HL-60 (cell line): ENCODE results near the gene TAX1BP1.

Experiments
- DNase-seq, 2 experiments: peaks; one replicate each; pipeline ENCODE4 v3.0.0-alpha.2; 2010 to 2020; ENCODE audit warnings: low read depth in 1 of 2, low spot score in 1 of 2
- H3K27ac ChIP-seq: fragments of 250-450 bp; sonication (Bioruptor Pico); replicated peaks from 2 replicates; pipeline ENCODE4 v1.5.1; 2020; ENCODE audit warnings: mild to moderate bottlenecking, moderate library complexity
- H3K27me3 ChIP-seq: fragments of 250-450 bp; sonication (Bioruptor Pico); 2 replicates; pipeline ENCODE4 v1.5.1; 2021; ENCODE audit warnings: mild to moderate bottlenecking, moderate library complexity; ENCODE audit not compliant: insufficient read depth, poor library complexity, severe bottlenecking
- H3K4me3 ChIP-seq: replicated peaks from 2 replicates; pipeline ENCODE4 v1.5.1; 2011; ENCODE audit warnings: mild to moderate bottlenecking, control low read depth, low read length; ENCODE audit not compliant: insufficient read depth
- GABPA ChIP-seq: IDR thresholded peaks from 2 replicates; pipeline ENCODE4 v1.6.1; 2012; ENCODE audit warnings: low read depth
- POLR2AphosphoS5 ChIP-seq: IDR thresholded peaks from 2 replicates; pipeline ENCODE4 v1.6.1; 2012; ENCODE audit warnings: low read depth
- SPI1 ChIP-seq: IDR thresholded peaks from 2 replicates; pipeline ENCODE4 v1.6.1; 2012; ENCODE audit warnings: low read depth, mild to moderate bottlenecking, borderline replicate concordance
- TF ChIP-seq, protein P1 (sequence below): IDR thresholded peaks from one replicate; pipeline ENCODE4 v1.5.1; 2011; ENCODE audit warnings: low read length, control low read depth, inconsistent platforms; ENCODE audit not compliant: insufficient read depth
- TF ChIP-seq, protein P2 (sequence below): IDR thresholded peaks from 2 replicates; pipeline ENCODE4 v1.6.1; 2012; ENCODE audit warnings: low read depth; ENCODE audit not compliant: insufficient replicate concordance

TAX1BP1 gene

DNA sequence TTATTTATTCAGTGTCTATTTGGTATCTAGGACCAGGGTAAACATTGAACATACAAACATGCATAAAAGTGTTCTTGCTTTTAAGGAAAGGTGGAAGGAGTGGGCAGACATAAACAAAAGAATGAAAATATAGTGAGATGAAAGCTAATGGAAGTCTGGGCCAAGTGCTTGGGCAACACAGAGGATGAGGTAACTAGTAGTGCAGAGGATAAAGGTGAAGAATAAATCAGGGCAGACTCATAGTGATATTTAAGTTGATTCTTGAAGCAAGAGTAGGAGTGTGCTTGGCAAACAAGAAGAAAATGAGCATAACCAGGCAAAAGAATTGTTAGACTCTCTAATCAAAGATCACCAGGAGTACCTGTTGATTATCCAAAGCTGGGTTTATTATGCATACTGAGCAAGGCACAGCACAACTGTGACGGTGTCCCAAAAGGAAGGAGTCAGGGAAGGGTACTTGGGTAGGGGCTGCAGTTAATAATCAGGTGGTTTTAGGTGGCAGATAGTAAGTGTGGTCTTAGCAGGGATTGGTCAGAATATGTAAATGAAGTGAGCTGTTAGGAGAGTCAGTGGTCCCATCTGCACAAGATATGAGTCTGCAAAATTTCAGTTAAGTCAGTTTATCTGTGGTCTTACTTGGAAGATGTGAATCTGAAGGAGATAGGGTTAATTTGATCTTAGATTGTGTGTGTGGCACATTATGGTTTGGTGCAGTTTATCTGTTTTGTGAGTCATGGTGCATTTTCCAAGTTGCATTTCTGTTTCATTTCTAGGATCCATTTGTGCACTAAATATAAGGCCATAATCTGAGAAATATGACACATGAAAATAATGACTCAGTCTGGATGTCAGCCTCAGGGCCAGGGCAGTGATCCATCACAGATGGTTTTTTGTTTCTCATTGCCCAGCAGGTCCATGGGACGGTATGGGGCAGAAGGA, 30.6 kb upstream of the TAX1BP1 start:
- no peak overlapping the region for H3K27ac ChIP-seq
- no peaks in the 10 kb centered on the region for H3K27me3 ChIP-seq
- DNase-seq: no peak
- TF ChIP-seq POLR2AphosphoS5 (no peak), SPI1 (no peak), GABPA (no peak)
- TF ChIP-seq, protein P1, sequence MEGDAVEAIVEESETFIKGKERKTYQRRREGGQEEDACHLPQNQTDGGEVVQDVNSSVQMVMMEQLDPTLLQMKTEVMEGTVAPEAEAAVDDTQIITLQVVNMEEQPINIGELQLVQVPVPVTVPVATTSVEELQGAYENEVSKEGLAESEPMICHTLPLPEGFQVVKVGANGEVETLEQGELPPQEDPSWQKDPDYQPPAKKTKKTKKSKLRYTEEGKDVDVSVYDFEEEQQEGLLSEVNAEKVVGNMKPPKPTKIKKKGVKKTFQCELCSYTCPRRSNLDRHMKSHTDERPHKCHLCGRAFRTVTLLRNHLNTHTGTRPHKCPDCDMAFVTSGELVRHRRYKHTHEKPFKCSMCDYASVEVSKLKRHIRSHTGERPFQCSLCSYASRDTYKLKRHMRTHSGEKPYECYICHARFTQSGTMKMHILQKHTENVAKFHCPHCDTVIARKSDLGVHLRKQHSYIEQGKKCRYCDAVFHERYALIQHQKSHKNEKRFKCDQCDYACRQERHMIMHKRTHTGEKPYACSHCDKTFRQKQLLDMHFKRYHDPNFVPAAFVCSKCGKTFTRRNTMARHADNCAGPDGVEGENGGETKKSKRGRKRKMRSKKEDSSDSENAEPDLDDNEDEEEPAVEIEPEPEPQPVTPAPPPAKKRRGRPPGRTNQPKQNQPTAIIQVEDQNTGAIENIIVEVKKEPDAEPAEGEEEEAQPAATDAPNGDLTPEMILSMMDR: no peak
- TF ChIP-seq, protein P2, sequence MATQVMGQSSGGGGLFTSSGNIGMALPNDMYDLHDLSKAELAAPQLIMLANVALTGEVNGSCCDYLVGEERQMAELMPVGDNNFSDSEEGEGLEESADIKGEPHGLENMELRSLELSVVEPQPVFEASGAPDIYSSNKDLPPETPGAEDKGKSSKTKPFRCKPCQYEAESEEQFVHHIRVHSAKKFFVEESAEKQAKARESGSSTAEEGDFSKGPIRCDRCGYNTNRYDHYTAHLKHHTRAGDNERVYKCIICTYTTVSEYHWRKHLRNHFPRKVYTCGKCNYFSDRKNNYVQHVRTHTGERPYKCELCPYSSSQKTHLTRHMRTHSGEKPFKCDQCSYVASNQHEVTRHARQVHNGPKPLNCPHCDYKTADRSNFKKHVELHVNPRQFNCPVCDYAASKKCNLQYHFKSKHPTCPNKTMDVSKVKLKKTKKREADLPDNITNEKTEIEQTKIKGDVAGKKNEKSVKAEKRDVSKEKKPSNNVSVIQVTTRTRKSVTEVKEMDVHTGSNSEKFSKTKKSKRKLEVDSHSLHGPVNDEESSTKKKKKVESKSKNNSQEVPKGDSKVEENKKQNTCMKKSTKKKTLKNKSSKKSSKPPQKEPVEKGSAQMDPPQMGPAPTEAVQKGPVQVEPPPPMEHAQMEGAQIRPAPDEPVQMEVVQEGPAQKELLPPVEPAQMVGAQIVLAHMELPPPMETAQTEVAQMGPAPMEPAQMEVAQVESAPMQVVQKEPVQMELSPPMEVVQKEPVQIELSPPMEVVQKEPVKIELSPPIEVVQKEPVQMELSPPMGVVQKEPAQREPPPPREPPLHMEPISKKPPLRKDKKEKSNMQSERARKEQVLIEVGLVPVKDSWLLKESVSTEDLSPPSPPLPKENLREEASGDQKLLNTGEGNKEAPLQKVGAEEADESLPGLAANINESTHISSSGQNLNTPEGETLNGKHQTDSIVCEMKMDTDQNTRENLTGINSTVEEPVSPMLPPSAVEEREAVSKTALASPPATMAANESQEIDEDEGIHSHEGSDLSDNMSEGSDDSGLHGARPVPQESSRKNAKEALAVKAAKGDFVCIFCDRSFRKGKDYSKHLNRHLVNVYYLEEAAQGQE: no peak
- H3K4me3 ChIP-seq: no peak overlapping the region

DNA sequence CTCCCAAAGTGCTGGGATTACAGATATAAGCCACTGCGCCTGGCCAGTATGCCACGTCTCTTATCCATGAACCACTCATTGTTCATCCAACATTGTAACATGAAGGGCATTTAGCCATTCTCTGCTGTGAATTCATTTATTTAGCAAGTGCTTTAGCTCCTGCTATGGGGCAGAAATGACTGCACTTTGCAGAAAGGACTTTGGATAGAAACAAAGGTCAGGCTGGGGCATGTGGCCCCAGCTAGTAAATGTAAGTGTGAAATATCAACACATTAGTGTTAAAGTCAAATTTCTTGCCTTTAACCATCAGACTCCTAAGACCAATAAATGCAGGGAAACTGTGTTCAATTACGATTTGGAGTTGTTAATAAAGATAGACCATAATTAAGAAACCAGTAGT, 27.7 kb upstream of the TAX1BP1 start:
- DNase-seq: no peak
- Histone ChIP-seq H3K4me3 (no peak overlapping the region), H3K27ac (0 out of 2 replicates have a peak overlapping the region, but pooled peaks have one; percentile 12), H3K27me3 (no peaks in the 10 kb centered on the region)
- TF ChIP-seq, protein P1: no peak
- TF ChIP-seq, protein P2: no peak
- TF ChIP-seq GABPA (no peak), POLR2AphosphoS5 (no peak), SPI1 (no peak)

DNA sequence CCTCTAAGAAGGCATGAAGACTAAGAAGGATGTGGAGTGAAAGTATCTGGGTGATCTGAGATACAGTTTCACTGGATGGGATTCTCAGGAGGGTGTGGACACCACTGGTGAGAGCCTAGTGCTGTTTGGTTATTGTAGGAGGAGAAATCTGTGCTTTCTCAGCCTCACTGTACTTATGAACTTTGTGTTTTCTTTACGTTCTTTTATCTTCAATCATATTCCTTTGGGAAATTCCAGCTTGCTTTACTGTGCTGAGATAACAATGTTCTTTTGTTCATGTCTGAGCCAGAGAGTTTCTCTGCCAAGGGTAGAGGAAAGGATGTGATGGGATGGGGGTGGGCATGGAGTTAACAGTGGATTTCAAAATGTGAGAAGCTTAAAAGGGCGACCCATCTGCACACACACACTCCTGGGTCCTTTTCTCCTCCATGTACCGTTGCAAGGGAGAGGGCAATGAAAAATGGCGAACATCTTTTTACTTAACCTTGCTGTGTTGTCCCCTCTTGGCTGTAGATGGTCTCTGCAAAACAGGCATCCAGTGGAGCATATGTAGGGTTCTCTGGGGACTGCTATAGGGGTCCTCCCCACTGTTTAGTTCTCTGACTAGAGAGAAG, 25.0 kb upstream of the TAX1BP1 start:
- TF ChIP-seq, protein P2: no peak
- no peak for TF ChIP-seq POLR2AphosphoS5
- H3K27ac ChIP-seq: no peak overlapping the region
- no peak for DNase-seq
- H3K27me3 ChIP-seq: no peaks in the 10 kb centered on the region
- no peak overlapping the region for H3K4me3 ChIP-seq
